Sigmoid colon (tissue), 7 donors: ENCODE data around the gene PLCH1. TPM values are rescaled to one million over a fixed set of nuclear protein-coding genes. Genes with fewer than 3 reads are reported as not detected.

Experiments used
- DNase-seq: peaks from one replicate; pipeline ENCODE4 v3.0.0-alpha.2; 2019
- H3K27ac ChIP-seq, 4 donors: fragments of 200-600 bp; sonication (generic); one replicate each; pipeline ENCODE4 v1.5.1; 2016 to 2019; ENCODE audit warnings: mild to moderate bottlenecking in 1 of 4
- H3K27me3 ChIP-seq, 3 donors: fragments of 200-600 bp; sonication (generic); one replicate each; pipeline ENCODE4 v1.5.1; 2019; ENCODE audit warnings: mild to moderate bottlenecking in 1 of 3
- H3K36me3 ChIP-seq, 4 donors: fragments of 200-600 bp; sonication (generic); one replicate each; pipeline ENCODE4 v1.5.1; 2016 to 2019
- H3K4me1 ChIP-seq, 4 donors: fragments of 200-600 bp; sonication (generic); one replicate each; pipeline ENCODE4 v1.5.1; 2017 to 2019
- H3K4me3 ChIP-seq, 4 donors: fragments of 200-600 bp; sonication (generic); one replicate each; pipeline ENCODE4 v1.5.1; 2017 to 2019; ENCODE audit warnings: mild to moderate bottlenecking in 2 of 4, moderate library complexity in 1 of 4
- H3K9me3 ChIP-seq, 4 donors: fragments of 200-600 bp in 3 of 4; sonication (generic) in 3 of 4; one replicate each; pipeline versions ENCODE4 v1.5.1 to v1.6.1; 2013 to 2019
- CTCF ChIP-seq, 4 experiments: fragments of 450-650 bp in 3 of 4; fragments of 200-600 bp in 1 of 4; IDR thresholded peaks; one replicate each; pipeline ENCODE4 v1.5.1; 2016 to 2019; ENCODE audit warnings: antibody characterized with exemption in 4 of 4, mild to moderate bottlenecking in 3 of 4, moderate library complexity in 2 of 4
- EP300 ChIP-seq, 4 donors: sonication (generic); formaldehyde crosslinking; IDR thresholded peaks; one replicate each; pipeline ENCODE4 v1.6.1; 2017; ENCODE audit warnings: antibody characterized with exemption in 4 of 4
- POLR2A ChIP-seq, 2 donors: fragments of 450-650 bp; IDR thresholded peaks; one replicate each; pipeline ENCODE4 v1.6.1; 2016; ENCODE audit warnings: antibody characterized with exemption in 2 of 2, mild to moderate bottlenecking in 2 of 2, moderate library complexity in 2 of 2
- POLR2AphosphoS5 ChIP-seq, 4 donors: sonication (generic); formaldehyde crosslinking; IDR thresholded peaks; one replicate each; pipeline ENCODE4 v1.6.1; 2017; ENCODE audit warnings: antibody characterized with exemption in 4 of 4
- WGBS, 2 donors: extraction: QIAGEN DNeasy Blood & Tissue Kit; methylation state at CpG; one replicate each; pipeline ENCODE4 v1.1.7; 2013; 5-methylcytosine and 5-hydroxymethylcytosine counted together
- intact Hi-C: fragments of 100-400 bp; cut with DNase I; formaldehyde crosslinking; loops from one replicate; pipeline ENCODE4 v1.15.1; 2023
- polyA plus RNA-seq, 3 donors: library from polyadenylated mRNA; stranded (reverse); fragments of 200-250 nt; gene quantifications; one replicate each; pipeline ENCODE4 v1.2.3, GENCODE V29; 2013
- total RNA-seq, 4 donors: library from RNA; depleted of rRNA; stranded (reverse); fragments of >200 nt; gene quantifications; one replicate each; pipeline ENCODE4 v1.1.0, GENCODE V29; 2016
- donor health status: healthy with polysubstance abuse.
- donor health status: Bipolar disorder and iron deficiency.
- donor health status: healthy.

PLCH1 gene
- total and polyA plus RNA-seq, 7 donors: 0.36 to 1.9 (median 0.83) TPM

DNA sequence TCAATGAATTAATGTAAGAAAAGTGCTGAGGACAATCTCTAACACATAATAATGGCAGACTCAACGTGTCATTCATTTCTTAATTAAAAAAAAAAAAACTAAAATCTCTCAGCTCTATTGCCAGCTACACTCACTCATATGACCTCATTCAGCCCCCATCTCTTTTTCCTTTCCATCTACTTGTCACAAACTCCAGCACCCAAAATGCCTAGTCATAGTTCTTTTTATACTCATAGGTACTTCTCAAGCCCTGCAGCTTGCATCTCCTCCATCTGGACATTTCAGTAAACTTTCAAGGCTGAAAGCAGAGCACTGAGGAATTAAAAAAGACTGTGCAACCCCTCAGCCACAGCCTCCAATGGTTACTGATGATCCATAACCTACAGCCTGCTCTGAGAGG lies 109.8 kb downstream of the PLCH1 start:
- peaks cover 0 to 6% (median 0%) of the 10 kb centered on the region in 4 donors for H3K4me1 ChIP-seq
- no peak for DNase-seq
- 74 to 92% methylated on average over 1 of the region's 1 CpG for WGBS, 2 donors
- no peaks in the 10 kb centered on the region for H3K36me3 ChIP-seq
- no peaks in the 10 kb centered on the region for H3K27me3 ChIP-seq
- H3K9me3 ChIP-seq: no peaks in the 10 kb centered on the region
- no peak overlapping the region for H3K27ac ChIP-seq
- H3K4me3 ChIP-seq: no peak overlapping the region
- TF ChIP-seq EP300 (IDR thresholded peaks at IDR 0.05): no peak
- TF ChIP-seq POLR2A (IDR thresholded peaks at IDR 0.05): no peak
- TF ChIP-seq CTCF (IDR thresholded peaks at IDR 0.05): no peak
- no peak for TF ChIP-seq POLR2AphosphoS5 (IDR thresholded peaks at IDR 0.05)
- intact Hi-C loops: no loop called here

GRCh38 chr3:155634121-155634719 lies 110.7 kb downstream of the PLCH1 start:
- intact Hi-C loops: no loop called here
- WGBS, 2 donors: 96 to 98% methylated on average over 3 of the region's 3 CpGs

GRCh38 chr3:155631323-155632019 lies 113.4 kb downstream of the PLCH1 start:
- Histone ChIP-seq H3K27ac (no peak overlapping the region), H3K27me3 (no peaks in the 10 kb centered on the region), H3K9me3 (no peaks in the 10 kb centered on the region), H3K4me1 (no peaks in the 10 kb centered on the region), H3K4me3 (no peak overlapping the region), H3K36me3 (no peaks in the 10 kb centered on the region)
- intact Hi-C loops: no loop called here
- 86 to 93% methylated on average over 7 of the region's 7 CpGs for WGBS, 2 donors
- no peak for DNase-seq
- TF ChIP-seq EP300 (IDR thresholded peaks at IDR 0.05): no peak
- no peak for TF ChIP-seq CTCF (IDR thresholded peaks at IDR 0.05)
- TF ChIP-seq POLR2AphosphoS5 (IDR thresholded peaks at IDR 0.05): no peak
- no peak for TF ChIP-seq POLR2A (IDR thresholded peaks at IDR 0.05)

More at GRCh38 chr3:155634121-155634719, 110.7 kb downstream of the PLCH1 start:
- Histone ChIP-seq H3K27me3 (no peaks in the 10 kb centered on the region), H3K4me1 (peaks cover 0 to 6% (median 0%) of the 10 kb centered on the region in 4 donors), H3K36me3 (no peaks in the 10 kb centered on the region), H3K9me3 (no peaks in the 10 kb centered on the region), H3K27ac (no peak overlapping the region), H3K4me3 (no peak overlapping the region)
- no peak for TF ChIP-seq POLR2AphosphoS5 (IDR thresholded peaks at IDR 0.05)
- no peak for TF ChIP-seq POLR2A (IDR thresholded peaks at IDR 0.05)
- TF ChIP-seq CTCF (IDR thresholded peaks at IDR 0.05): no peak
- no peak for TF ChIP-seq EP300 (IDR thresholded peaks at IDR 0.05)
- DNase-seq: no peak

DNA sequence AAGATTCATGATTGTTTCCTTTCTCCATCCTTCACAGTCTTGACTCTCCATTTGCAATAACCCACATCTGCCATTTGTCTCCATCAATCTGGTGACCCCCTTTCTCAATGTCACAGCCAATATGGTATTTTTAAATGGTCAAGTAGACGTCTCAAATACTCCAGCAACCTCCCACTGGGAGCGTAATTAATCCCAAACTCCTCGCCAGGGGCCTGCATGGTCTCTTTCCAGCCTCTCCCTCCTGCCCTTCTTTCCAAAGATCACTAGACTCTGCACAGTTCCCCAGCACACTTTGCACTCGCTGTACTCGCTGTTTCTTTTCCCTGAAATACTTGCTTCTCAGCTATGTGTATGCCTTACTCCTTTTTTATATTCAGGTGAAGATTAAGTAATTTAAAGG lies 115.3 kb downstream of the PLCH1 start:
- H3K9me3 ChIP-seq: no peaks in the 10 kb centered on the region
- no peaks in the 10 kb centered on the region for H3K27me3 ChIP-seq
- H3K36me3 ChIP-seq: no peaks in the 10 kb centered on the region
- H3K4me1 ChIP-seq: no peaks in the 10 kb centered on the region
- H3K4me3 ChIP-seq: no peak overlapping the region
- no peak overlapping the region for H3K27ac ChIP-seq
- WGBS, 2 donors: 72 to 80% methylated on average over 5 of the region's 5 CpGs
- intact Hi-C loops: no loop called here
- no peak for DNase-seq
- TF ChIP-seq EP300 (IDR thresholded peaks at IDR 0.05) (no peak), POLR2AphosphoS5 (IDR thresholded peaks at IDR 0.05) (no peak), POLR2A (IDR thresholded peaks at IDR 0.05) (no peak), CTCF (IDR thresholded peaks at IDR 0.05) (no peak)
